ENCODE results near the gene RFTN1. TPM values are rescaled to one million over a fixed set of nuclear protein-coding genes. Genes with fewer than 3 reads are reported as not detected.

Gene RFTN1
- total and polyA plus RNA-seq, 10 of the 15 experiments (the other 5 are each of a cell fraction or from before 2014, with no cell fraction given) = 20.6 to 213 (median 147) TPM

DNA sequence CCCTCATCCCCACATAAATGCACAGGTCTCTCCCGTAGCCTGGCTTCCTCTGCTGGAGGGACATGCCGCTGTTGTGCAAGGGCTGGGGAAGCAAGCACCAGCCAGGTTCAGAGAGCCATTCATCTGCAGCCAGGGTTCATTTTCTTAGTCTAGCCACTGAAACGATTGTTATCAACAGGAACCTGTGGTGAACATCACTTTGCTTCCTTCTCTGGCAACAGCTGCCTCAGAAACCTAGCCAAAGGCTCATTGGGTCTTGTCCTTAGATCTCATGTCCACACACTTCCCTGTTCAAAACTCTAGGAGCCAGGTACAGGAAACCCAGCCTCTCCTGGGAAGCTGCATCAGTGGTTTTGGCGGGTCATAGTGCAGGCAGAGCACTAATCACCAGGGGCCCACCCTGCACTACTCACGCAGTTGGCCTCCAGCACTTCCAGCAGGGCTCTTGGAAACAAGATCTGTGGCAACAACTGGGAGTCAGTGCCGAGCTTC lies 201.5 kb downstream of the RFTN1 start (continued):
- TF ChIP-seq, protein P1, sequence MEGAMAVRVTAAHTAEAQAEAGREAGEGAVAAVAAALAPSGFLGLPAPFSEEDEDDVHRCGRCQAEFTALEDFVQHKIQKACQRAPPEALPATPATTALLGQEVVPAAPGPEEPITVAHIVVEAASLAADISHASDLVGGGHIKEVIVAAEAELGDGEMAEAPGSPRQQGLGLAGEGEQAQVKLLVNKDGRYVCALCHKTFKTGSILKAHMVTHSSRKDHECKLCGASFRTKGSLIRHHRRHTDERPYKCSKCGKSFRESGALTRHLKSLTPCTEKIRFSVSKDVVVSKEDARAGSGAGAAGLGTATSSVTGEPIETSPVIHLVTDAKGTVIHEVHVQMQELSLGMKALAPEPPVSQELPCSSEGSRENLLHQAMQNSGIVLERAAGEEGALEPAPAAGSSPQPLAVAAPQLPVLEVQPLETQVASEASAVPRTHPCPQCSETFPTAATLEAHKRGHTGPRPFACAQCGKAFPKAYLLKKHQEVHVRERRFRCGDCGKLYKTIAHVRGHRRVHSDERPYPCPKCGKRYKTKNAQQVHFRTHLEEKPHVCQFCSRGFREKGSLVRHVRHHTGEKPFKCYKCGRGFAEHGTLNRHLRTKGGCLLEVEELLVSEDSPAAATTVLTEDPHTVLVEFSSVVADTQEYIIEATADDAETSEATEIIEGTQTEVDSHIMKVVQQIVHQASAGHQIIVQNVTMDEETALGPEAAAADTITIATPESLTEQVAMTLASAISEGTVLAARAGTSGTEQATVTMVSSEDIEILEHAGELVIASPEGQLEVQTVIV (IDR thresholded peaks at IDR 0.05; ENCODE audit: borderline replicate concordance, partially characterized antibody) = no peak
- TF ChIP-seq, protein P2, sequence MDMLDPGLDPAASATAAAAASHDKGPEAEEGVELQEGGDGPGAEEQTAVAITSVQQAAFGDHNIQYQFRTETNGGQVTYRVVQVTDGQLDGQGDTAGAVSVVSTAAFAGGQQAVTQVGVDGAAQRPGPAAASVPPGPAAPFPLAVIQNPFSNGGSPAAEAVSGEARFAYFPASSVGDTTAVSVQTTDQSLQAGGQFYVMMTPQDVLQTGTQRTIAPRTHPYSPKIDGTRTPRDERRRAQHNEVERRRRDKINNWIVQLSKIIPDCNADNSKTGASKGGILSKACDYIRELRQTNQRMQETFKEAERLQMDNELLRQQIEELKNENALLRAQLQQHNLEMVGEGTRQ (IDR thresholded peaks at IDR 0.05; ENCODE audit: borderline replicate concordance, low read depth, low read length) = no peak
- no peak for TF ChIP-seq KDM1A (IDR thresholded peaks at IDR 0.05; ENCODE audit: borderline replicate concordance)
- no peak for TF ChIP-seq KAT2A (conservative IDR thresholded peaks at IDR 0.05; ENCODE audit: control insufficient read depth, low read depth, low read length)
- no peak for TF ChIP-seq MXI1 (IDR thresholded peaks at IDR 0.05; ENCODE audit: low read depth, low read length)
- no peak for TF ChIP-seq ETV6 (conservative IDR thresholded peaks at IDR 0.05 in 1 of 2, IDR thresholded peaks at IDR 0.05 in 1 of 2; ENCODE audit: borderline replicate concordance in 1 of 2, low read depth in 1 of 2)
- TF ChIP-seq STAT1 (conservative IDR thresholded peaks at IDR 0.05) = no peak
- TF ChIP-seq, protein P3, sequence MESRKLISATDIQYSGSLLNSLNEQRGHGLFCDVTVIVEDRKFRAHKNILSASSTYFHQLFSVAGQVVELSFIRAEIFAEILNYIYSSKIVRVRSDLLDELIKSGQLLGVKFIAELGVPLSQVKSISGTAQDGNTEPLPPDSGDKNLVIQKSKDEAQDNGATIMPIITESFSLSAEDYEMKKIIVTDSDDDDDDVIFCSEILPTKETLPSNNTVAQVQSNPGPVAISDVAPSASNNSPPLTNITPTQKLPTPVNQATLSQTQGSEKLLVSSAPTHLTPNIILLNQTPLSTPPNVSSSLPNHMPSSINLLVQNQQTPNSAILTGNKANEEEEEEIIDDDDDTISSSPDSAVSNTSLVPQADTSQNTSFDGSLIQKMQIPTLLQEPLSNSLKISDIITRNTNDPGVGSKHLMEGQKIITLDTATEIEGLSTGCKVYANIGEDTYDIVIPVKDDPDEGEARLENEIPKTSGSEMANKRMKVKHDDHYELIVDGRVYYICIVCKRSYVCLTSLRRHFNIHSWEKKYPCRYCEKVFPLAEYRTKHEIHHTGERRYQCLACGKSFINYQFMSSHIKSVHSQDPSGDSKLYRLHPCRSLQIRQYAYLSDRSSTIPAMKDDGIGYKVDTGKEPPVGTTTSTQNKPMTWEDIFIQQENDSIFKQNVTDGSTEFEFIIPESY (IDR thresholded peaks at IDR 0.05) = no peak
- no peak for TF ChIP-seq EP300 (IDR thresholded peaks at IDR 0.05; ENCODE audit: borderline replicate concordance in 1 of 2, control insufficient read depth in 1 of 2, low read depth in 2 of 2, low read length in 2 of 2)
- TF ChIP-seq TBL1XR1 (IDR thresholded peaks at IDR 0.05; ENCODE audit: low read depth, low read length) = no peak
- no peak for TF ChIP-seq JUND (IDR thresholded peaks at IDR 0.05; ENCODE audit: low read depth, low read length)
- 0 out of 2 replicates have a peak, but pooled peaks have one; percentile 18 for TF ChIP-seq IRF4 (IDR thresholded peaks at IDR 0.05; ENCODE audit: low read depth, low read length)
- 0 out of 2 replicates have a peak, but pooled peaks have one; percentile 26 for TF ChIP-seq IKZF1 (conservative IDR thresholded peaks at IDR 0.05)
- no peak for TF ChIP-seq POLR2AphosphoS5 (IDR thresholded peaks at IDR 0.05; ENCODE audit: low read length)
- TF ChIP-seq, protein P4, sequence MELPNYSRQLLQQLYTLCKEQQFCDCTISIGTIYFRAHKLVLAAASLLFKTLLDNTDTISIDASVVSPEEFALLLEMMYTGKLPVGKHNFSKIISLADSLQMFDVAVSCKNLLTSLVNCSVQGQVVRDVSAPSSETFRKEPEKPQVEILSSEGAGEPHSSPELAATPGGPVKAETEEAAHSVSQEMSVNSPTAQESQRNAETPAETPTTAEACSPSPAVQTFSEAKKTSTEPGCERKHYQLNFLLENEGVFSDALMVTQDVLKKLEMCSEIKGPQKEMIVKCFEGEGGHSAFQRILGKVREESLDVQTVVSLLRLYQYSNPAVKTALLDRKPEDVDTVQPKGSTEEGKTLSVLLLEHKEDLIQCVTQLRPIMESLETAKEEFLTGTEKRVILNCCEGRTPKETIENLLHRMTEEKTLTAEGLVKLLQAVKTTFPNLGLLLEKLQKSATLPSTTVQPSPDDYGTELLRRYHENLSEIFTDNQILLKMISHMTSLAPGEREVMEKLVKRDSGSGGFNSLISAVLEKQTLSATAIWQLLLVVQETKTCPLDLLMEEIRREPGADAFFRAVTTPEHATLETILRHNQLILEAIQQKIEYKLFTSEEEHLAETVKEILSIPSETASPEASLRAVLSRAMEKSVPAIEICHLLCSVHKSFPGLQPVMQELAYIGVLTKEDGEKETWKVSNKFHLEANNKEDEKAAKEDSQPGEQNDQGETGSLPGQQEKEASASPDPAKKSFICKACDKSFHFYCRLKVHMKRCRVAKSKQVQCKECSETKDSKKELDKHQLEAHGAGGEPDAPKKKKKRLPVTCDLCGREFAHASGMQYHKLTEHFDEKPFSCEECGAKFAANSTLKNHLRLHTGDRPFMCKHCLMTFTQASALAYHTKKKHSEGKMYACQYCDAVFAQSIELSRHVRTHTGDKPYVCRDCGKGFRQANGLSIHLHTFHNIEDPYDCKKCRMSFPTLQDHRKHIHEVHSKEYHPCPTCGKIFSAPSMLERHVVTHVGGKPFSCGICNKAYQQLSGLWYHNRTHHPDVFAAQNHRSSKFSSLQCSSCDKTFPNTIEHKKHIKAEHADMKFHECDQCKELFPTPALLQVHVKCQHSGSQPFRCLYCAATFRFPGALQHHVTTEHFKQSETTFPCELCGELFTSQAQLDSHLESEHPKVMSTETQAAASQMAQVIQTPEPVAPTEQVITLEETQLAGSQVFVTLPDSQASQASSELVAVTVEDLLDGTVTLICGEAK (IDR thresholded peaks at IDR 0.05; ENCODE audit: borderline replicate concordance) = no peak
- peak; percentile 69; the same call in 1 of the 2 replicates for TF ChIP-seq PML (IDR thresholded peaks at IDR 0.05; ENCODE audit: low read length)
- no peak for TF ChIP-seq MTA3 (IDR thresholded peaks at IDR 0.05; ENCODE audit: borderline replicate concordance, low read length)
- TF ChIP-seq TCF12 (IDR thresholded peaks at IDR 0.05; ENCODE audit: low read depth, low read length) = no peak
- no peak for TF ChIP-seq YY1 (IDR thresholded peaks at IDR 0.05; ENCODE audit: low read depth, low read length)
- no peak for TF ChIP-seq NRF1 (conservative IDR thresholded peaks at IDR 0.05; ENCODE audit: low read depth, low read length)
- no peak for TF ChIP-seq CHD1 (IDR thresholded peaks at IDR 0.05; ENCODE audit: low read depth, low read length)
- TF ChIP-seq WRNIP1 (IDR thresholded peaks at IDR 0.05; ENCODE audit: borderline replicate concordance, low read depth, low read length) = no peak
